ENCODE data around the gene SERINC2. TPM values are rescaled to one million over a fixed set of nuclear protein-coding genes. Genes with fewer than 3 reads are reported as not detected.

The SERINC2 gene
- total and polyA plus RNA-seq, 2 of the 8 experiments (the other 6 are each of a cell fraction or from before 2014, with no cell fraction given), result 31.4 to 60.0 TPM

GRCh38 chr1:31447210-31447609, 34.2 kb downstream of the SERINC2 start:
- POLR2A ChIA-PET (ENCODE audit: partially characterized antibody), result no interaction called here
- no peak overlapping the region for H4K8ac ChIP-seq (ENCODE audit: extremely low read depth, insufficient read depth, low read length)
- H3K56ac ChIP-seq (replicated peaks; ENCODE audit: insufficient read length, low read depth, low read length), result no peak overlapping the region
- no peaks in the 10 kb centered on the region for H3K4me1 ChIP-seq (replicated peaks in 1 of 4; ENCODE audit: control insufficient read depth in 3 of 4, insufficient read depth in 4 of 4, low read length in 3 of 4)
- no peak overlapping the region for H3K4me3 ChIP-seq (ENCODE audit: extremely low read depth in 1 of 4, insufficient read depth in 2 of 4, low read depth in 3 of 4, low read length in 4 of 4)
- H3K27ac ChIP-seq (ENCODE audit: low read depth, low read length), result no peak overlapping the region
- H3K36me3 ChIP-seq (ENCODE audit: control insufficient read depth in 2 of 4, insufficient read depth in 4 of 4, low read length in 3 of 4), result no peaks in the 10 kb centered on the region
- TF ChIP-seq, protein P1, sequence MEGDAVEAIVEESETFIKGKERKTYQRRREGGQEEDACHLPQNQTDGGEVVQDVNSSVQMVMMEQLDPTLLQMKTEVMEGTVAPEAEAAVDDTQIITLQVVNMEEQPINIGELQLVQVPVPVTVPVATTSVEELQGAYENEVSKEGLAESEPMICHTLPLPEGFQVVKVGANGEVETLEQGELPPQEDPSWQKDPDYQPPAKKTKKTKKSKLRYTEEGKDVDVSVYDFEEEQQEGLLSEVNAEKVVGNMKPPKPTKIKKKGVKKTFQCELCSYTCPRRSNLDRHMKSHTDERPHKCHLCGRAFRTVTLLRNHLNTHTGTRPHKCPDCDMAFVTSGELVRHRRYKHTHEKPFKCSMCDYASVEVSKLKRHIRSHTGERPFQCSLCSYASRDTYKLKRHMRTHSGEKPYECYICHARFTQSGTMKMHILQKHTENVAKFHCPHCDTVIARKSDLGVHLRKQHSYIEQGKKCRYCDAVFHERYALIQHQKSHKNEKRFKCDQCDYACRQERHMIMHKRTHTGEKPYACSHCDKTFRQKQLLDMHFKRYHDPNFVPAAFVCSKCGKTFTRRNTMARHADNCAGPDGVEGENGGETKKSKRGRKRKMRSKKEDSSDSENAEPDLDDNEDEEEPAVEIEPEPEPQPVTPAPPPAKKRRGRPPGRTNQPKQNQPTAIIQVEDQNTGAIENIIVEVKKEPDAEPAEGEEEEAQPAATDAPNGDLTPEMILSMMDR (IDR thresholded peaks at IDR 0.05; ENCODE audit: control extremely low read depth in 1 of 3, insufficient read depth in 1 of 3, low read depth in 1 of 3, low read length in 3 of 3), result peak in 1 of 3 experiments; percentile 12; a peak in 1 of 4 replicates
- TF ChIP-seq CREB1 (IDR thresholded peaks at IDR 0.05), result no peak
- H3K79me2 ChIP-seq (ENCODE audit: control insufficient read depth in 1 of 2, insufficient read depth in 2 of 2, low read length in 2 of 2), result no peaks in the 10 kb centered on the region
- no peaks in the 10 kb centered on the region for H4K20me1 ChIP-seq (replicated peaks in 1 of 2; ENCODE audit: control insufficient read depth in 1 of 2, insufficient read depth in 2 of 2, low read length in 2 of 2)
- H4K91ac ChIP-seq (replicated peaks; ENCODE audit: insufficient read length, low read length), result no peak overlapping the region
- 86% methylated on average over 9 of the region's 9 CpGs; no CpG with 5 or more reads in 1 of the 2 experiments for WGBS, 2 experiments (ENCODE audit: extremely low coverage in 1 of 2, insufficient coverage in 1 of 2, insufficient read length in 1 of 2, insufficient replicate concordance in 2 of 2, low coverage in 1 of 2, low lambda C conversion rate in 2 of 2, missing lambda C conversion rate in 1 of 2)
- no peak overlapping the region for H3K9ac ChIP-seq (replicated peaks in 1 of 4; ENCODE audit: extremely low read depth in 1 of 4, low read depth in 3 of 4, low read length in 3 of 4)
- CTCF ChIA-PET (ENCODE audit: partially characterized antibody), result no interaction called here
- no peak overlapping the region for H2BK5ac ChIP-seq (ENCODE audit: low read depth, low read length)
- H3K23me2 ChIP-seq (ENCODE audit: low read depth, low read length), result no peaks in the 10 kb centered on the region; the same call in 1 of the 2 replicates
- H3K14ac ChIP-seq (ENCODE audit: insufficient read length), result no peak overlapping the region
- no peak overlapping the region for H2AFZ ChIP-seq (ENCODE audit: low read length)
- no peak overlapping the region for H2AK5ac ChIP-seq (ENCODE audit: low read depth, low read length)
- no peak overlapping the region for H3K18ac ChIP-seq (ENCODE audit: extremely low read depth, low read length)
- H2BK120ac ChIP-seq (replicated peaks; ENCODE audit: low read depth, low read length), result no peak overlapping the region
- H3K79me1 ChIP-seq (ENCODE audit: low read depth, low read length), result no peaks in the 10 kb centered on the region
- FAIRE-seq (no peak), DNase-seq (ENCODE audit: low read depth in 1 of 2, low spot score in 2 of 2) (no peak)
- H2BK20ac ChIP-seq (ENCODE audit: low read length), result no peak overlapping the region
- H3K9me3 ChIP-seq (ENCODE audit: insufficient read depth in 2 of 2, low read depth in 1 of 2, low read length in 1 of 2), result peaks cover 7 to 10% of the 10 kb centered on the region in 2 experiments; a peak in 3 of 4 replicates
- H2BK12ac ChIP-seq (ENCODE audit: low read depth, low read length), result no peak overlapping the region
- no peak overlapping the region for H3K4ac ChIP-seq (replicated peaks; ENCODE audit: insufficient read length, low read depth, low read length)
- no peaks in the 10 kb centered on the region for H3K27me3 ChIP-seq (replicated peaks in 1 of 4; ENCODE audit: control insufficient read depth in 3 of 4, extremely low read depth in 1 of 4, insufficient read depth in 3 of 4, low read length in 3 of 4)
- no peak overlapping the region for H4K5ac ChIP-seq (ENCODE audit: insufficient read length, low read depth, low read length)
- H3K23ac ChIP-seq (ENCODE audit: insufficient read length), result no peak overlapping the region
- H2BK15ac ChIP-seq (ENCODE audit: low read length), result no peak overlapping the region
- no peak overlapping the region for H3K4me2 ChIP-seq (ENCODE audit: insufficient read depth in 1 of 2, low read depth in 2 of 2, low read length in 2 of 2)
